ENCODE measurements around the gene ARHGEF16. TPM values are rescaled to one million over a fixed set of nuclear protein-coding genes. Genes with fewer than 3 reads are reported as not detected.

ARHGEF16 gene
- total RNA-seq, 1 donor from 2014 or later, result 4.1 TPM

DNA sequence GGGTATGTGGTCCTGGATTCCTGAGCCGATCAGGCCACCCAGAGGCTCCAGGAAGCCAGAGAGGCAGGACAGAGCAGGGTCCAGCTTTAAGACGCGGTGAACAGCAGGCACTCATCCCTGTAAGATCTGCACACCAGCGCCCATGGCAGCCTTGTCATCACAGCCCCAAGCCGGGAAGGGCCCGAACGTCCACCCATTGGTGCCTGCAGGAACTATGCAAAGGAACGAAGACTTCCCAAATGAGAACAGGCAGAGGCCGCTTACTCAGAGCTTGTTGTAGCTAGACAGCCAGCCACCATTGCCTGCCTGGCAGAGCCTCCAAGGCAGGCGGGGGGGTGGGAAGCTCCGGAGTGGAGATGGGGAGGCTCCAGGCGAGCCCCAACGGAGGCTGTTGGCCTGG, 12.1 kb upstream of the ARHGEF16 start:
- H3K27ac ChIP-seq (ENCODE audit: low read depth, low read length), result no peak overlapping the region
- peaks cover 37% of the 10 kb centered on the region for H3K27me3 ChIP-seq (ENCODE audit: insufficient read depth, low read length)
- no peak overlapping the region for H2AFZ ChIP-seq (ENCODE audit: low read depth, low read length)
- H3K9ac ChIP-seq (ENCODE audit: low read length), result no peak overlapping the region
- Mint-ChIP-seq H3K9me3 (ENCODE audit: unreplicated experiment) (peaks cover 11% of the 10 kb centered on the region), H3K4me3 (ENCODE audit: unreplicated experiment) (no peak overlapping the region), H3K4me1 (ENCODE audit: low read depth, unreplicated experiment) (no peaks in the 10 kb centered on the region), H3K36me3 (ENCODE audit: low read depth, unreplicated experiment) (no peaks in the 10 kb centered on the region), H3K27ac (ENCODE audit: unreplicated experiment) (no peak overlapping the region), H3K27me3 (ENCODE audit: low read depth, unreplicated experiment) (peaks cover 28% of the 10 kb centered on the region)
- no peaks in the 10 kb centered on the region for H3K79me2 ChIP-seq (ENCODE audit: insufficient read depth, low read length)
- H3K36me3 ChIP-seq (ENCODE audit: insufficient read depth, low read length), result no peaks in the 10 kb centered on the region
- no peak overlapping the region for H3K4me2 ChIP-seq (ENCODE audit: low read length)
- peaks cover under 1% of the 10 kb centered on the region for H3K9me3 ChIP-seq (ENCODE audit: insufficient read depth, low read depth, low read length)
- no peaks in the 10 kb centered on the region for H3K4me1 ChIP-seq (ENCODE audit: insufficient read depth, low read length)
- H3K4me3 ChIP-seq (ENCODE audit: insufficient read depth, low read depth, low read length), result no peak overlapping the region
- DNase-seq (ENCODE audit: low read depth) (no peak), FAIRE-seq (no peak)
- TF ChIP-seq EZH2 (IDR thresholded peaks at IDR 0.05; ENCODE audit: insufficient read depth, low read length), result no peak
- TF ChIP-seq, protein P1, sequence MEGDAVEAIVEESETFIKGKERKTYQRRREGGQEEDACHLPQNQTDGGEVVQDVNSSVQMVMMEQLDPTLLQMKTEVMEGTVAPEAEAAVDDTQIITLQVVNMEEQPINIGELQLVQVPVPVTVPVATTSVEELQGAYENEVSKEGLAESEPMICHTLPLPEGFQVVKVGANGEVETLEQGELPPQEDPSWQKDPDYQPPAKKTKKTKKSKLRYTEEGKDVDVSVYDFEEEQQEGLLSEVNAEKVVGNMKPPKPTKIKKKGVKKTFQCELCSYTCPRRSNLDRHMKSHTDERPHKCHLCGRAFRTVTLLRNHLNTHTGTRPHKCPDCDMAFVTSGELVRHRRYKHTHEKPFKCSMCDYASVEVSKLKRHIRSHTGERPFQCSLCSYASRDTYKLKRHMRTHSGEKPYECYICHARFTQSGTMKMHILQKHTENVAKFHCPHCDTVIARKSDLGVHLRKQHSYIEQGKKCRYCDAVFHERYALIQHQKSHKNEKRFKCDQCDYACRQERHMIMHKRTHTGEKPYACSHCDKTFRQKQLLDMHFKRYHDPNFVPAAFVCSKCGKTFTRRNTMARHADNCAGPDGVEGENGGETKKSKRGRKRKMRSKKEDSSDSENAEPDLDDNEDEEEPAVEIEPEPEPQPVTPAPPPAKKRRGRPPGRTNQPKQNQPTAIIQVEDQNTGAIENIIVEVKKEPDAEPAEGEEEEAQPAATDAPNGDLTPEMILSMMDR (IDR thresholded peaks at IDR 0.05; ENCODE audit: insufficient read depth, low read depth, low read length), result no peak
- no peaks in the 10 kb centered on the region for H4K20me1 ChIP-seq (ENCODE audit: insufficient read depth, low read length)

DNA sequence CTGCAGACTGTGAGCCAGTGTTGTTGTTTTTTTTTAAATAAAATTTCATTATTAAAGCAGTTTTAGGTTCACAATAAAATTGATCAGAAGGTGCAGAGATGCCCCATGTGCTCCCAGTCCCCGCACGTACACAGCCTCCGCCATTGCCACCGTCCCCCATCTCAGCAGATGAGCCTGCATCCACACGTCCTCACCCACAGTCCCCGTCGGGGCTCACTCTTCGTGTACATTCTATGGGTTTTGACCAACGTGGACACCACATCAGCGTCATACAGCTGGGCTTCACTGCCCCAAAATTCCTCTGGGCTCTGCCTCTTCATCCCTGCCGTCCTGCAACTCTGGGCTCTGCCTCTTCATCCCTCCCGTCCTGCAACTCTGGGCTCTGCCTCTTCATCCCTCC, 11.6 kb upstream of the ARHGEF16 start:
- TF ChIP-seq EZH2 (IDR thresholded peaks at IDR 0.05; ENCODE audit: insufficient read depth, low read length), result no peak
- TF ChIP-seq, protein P1 (IDR thresholded peaks at IDR 0.05; ENCODE audit: insufficient read depth, low read depth, low read length), result no peak
- H4K20me1 ChIP-seq (ENCODE audit: insufficient read depth, low read length), result no peaks in the 10 kb centered on the region
- H3K27me3 Mint-ChIP-seq (ENCODE audit: low read depth, unreplicated experiment), result peaks cover 28% of the 10 kb centered on the region
- no peak overlapping the region for H3K4me3 Mint-ChIP-seq (ENCODE audit: unreplicated experiment)
- H3K36me3 Mint-ChIP-seq (ENCODE audit: low read depth, unreplicated experiment), result no peaks in the 10 kb centered on the region
- FAIRE-seq, result no peak
- H3K27ac ChIP-seq (ENCODE audit: low read depth, low read length), result no peak overlapping the region
- no peaks in the 10 kb centered on the region for H3K79me2 ChIP-seq (ENCODE audit: insufficient read depth, low read length)
- no peak overlapping the region for H3K27ac Mint-ChIP-seq (ENCODE audit: unreplicated experiment)
- no peaks in the 10 kb centered on the region for H3K4me1 ChIP-seq (ENCODE audit: insufficient read depth, low read length)
- peaks cover 37% of the 10 kb centered on the region for H3K27me3 ChIP-seq (ENCODE audit: insufficient read depth, low read length)
- no peak overlapping the region for H3K4me2 ChIP-seq (ENCODE audit: low read length)
- no peaks in the 10 kb centered on the region for H3K36me3 ChIP-seq (ENCODE audit: insufficient read depth, low read length)
- no peak overlapping the region for H3K9ac ChIP-seq (ENCODE audit: low read length)
- no peak for DNase-seq (ENCODE audit: low read depth)
- no peaks in the 10 kb centered on the region for H3K4me1 Mint-ChIP-seq (ENCODE audit: low read depth, unreplicated experiment)
- H3K9me3 ChIP-seq (ENCODE audit: insufficient read depth, low read depth, low read length), result peaks cover 4% of the 10 kb centered on the region
- H3K4me3 ChIP-seq (ENCODE audit: insufficient read depth, low read depth, low read length), result no peak overlapping the region
- no peak overlapping the region for H2AFZ ChIP-seq (ENCODE audit: low read depth, low read length)
- peaks cover 9% of the 10 kb centered on the region for H3K9me3 Mint-ChIP-seq (ENCODE audit: unreplicated experiment)

DNA sequence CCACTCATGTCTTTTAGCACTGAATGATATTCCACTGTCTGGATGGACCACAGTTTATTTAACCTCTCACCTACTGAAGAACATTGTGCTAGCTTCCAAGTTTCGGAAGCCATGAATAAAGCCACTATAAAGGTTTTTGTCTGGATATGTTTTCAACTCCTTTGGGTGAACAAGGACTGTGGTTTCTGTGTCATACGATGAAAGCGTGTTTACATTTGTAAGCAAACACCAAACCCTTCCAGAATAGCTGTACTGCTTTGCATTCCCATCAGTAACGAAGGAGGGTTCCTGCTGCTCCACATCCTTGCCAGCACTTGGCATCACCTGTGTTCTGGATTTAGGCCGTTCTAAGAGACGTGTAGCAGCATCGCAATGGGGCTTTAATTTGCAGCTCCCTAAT, 10.7 kb upstream of the ARHGEF16 start:
- H3K27ac Mint-ChIP-seq (ENCODE audit: unreplicated experiment), result no peak overlapping the region
- DNase-seq (ENCODE audit: low read depth) (no peak), FAIRE-seq (no peak)
- TF ChIP-seq, protein P1 (IDR thresholded peaks at IDR 0.05; ENCODE audit: insufficient read depth, low read depth, low read length), result no peak
- TF ChIP-seq EZH2 (IDR thresholded peaks at IDR 0.05; ENCODE audit: insufficient read depth, low read length), result no peak
- H3K4me1 Mint-ChIP-seq (ENCODE audit: low read depth, unreplicated experiment), result no peaks in the 10 kb centered on the region
- no peaks in the 10 kb centered on the region for H3K36me3 ChIP-seq (ENCODE audit: insufficient read depth, low read length)
- peaks cover 25% of the 10 kb centered on the region for H3K27me3 Mint-ChIP-seq (ENCODE audit: low read depth, unreplicated experiment)
- H3K4me3 Mint-ChIP-seq (ENCODE audit: unreplicated experiment), result no peak overlapping the region
- no peak overlapping the region for H3K4me2 ChIP-seq (ENCODE audit: low read length)
- H4K20me1 ChIP-seq (ENCODE audit: insufficient read depth, low read length), result no peaks in the 10 kb centered on the region
- H3K4me3 ChIP-seq (ENCODE audit: insufficient read depth, low read depth, low read length), result no peak overlapping the region
- H3K79me2 ChIP-seq (ENCODE audit: insufficient read depth, low read length), result no peaks in the 10 kb centered on the region
- H3K9ac ChIP-seq (ENCODE audit: low read length), result no peak overlapping the region
- no peaks in the 10 kb centered on the region for H3K4me1 ChIP-seq (ENCODE audit: insufficient read depth, low read length)
- H3K9me3 Mint-ChIP-seq (ENCODE audit: unreplicated experiment), result peaks cover 9% of the 10 kb centered on the region
- peaks cover 4% of the 10 kb centered on the region for H3K9me3 ChIP-seq (ENCODE audit: insufficient read depth, low read depth, low read length)
- H3K27me3 ChIP-seq (ENCODE audit: insufficient read depth, low read length), result peaks cover 37% of the 10 kb centered on the region
- H2AFZ ChIP-seq (ENCODE audit: low read depth, low read length), result no peak overlapping the region
- H3K36me3 Mint-ChIP-seq (ENCODE audit: low read depth, unreplicated experiment), result no peaks in the 10 kb centered on the region
- H3K27ac ChIP-seq (ENCODE audit: low read depth, low read length), result no peak overlapping the region
